ENCODE results near the gene BCR.

The BCR gene

DNA sequence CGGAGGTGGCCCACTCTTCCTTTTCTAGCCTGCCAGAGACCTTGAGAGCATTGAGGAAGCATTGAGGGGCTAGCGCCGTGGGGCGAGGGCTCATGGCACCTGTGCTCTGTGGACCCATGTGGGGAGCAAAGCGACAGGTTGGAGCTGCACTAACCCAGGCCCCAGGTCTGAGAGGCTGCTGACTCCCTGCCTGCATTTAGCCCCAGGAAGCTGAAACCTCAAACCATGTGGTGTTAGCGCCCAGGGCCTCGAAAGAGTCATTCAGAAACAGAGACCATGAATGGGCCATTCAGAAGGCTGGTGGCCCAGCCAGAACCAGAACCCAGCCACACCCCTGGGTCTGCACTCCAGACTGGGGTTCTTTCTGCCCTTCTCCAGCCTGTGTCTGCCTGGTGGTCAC is 88.6 kb downstream of the BCR start:
- Mint-ChIP-seq H3K9me3 (no peaks in the 10 kb centered on the region), H3K4me3 (no peak overlapping the region), H3K27ac (no peak overlapping the region), H3K27me3 (ENCODE audit: low read depth, poor library complexity) (peaks cover 3% of the 10 kb centered on the region), H3K36me3 (ENCODE audit: low read depth) (peaks cover 42% of the 10 kb centered on the region), H3K4me1 (peaks cover 54% of the 10 kb centered on the region)
- TF ChIP-seq, protein P1, sequence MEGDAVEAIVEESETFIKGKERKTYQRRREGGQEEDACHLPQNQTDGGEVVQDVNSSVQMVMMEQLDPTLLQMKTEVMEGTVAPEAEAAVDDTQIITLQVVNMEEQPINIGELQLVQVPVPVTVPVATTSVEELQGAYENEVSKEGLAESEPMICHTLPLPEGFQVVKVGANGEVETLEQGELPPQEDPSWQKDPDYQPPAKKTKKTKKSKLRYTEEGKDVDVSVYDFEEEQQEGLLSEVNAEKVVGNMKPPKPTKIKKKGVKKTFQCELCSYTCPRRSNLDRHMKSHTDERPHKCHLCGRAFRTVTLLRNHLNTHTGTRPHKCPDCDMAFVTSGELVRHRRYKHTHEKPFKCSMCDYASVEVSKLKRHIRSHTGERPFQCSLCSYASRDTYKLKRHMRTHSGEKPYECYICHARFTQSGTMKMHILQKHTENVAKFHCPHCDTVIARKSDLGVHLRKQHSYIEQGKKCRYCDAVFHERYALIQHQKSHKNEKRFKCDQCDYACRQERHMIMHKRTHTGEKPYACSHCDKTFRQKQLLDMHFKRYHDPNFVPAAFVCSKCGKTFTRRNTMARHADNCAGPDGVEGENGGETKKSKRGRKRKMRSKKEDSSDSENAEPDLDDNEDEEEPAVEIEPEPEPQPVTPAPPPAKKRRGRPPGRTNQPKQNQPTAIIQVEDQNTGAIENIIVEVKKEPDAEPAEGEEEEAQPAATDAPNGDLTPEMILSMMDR (IDR thresholded peaks at IDR 0.05), result no peak
- no peak for DNase-seq

DNA sequence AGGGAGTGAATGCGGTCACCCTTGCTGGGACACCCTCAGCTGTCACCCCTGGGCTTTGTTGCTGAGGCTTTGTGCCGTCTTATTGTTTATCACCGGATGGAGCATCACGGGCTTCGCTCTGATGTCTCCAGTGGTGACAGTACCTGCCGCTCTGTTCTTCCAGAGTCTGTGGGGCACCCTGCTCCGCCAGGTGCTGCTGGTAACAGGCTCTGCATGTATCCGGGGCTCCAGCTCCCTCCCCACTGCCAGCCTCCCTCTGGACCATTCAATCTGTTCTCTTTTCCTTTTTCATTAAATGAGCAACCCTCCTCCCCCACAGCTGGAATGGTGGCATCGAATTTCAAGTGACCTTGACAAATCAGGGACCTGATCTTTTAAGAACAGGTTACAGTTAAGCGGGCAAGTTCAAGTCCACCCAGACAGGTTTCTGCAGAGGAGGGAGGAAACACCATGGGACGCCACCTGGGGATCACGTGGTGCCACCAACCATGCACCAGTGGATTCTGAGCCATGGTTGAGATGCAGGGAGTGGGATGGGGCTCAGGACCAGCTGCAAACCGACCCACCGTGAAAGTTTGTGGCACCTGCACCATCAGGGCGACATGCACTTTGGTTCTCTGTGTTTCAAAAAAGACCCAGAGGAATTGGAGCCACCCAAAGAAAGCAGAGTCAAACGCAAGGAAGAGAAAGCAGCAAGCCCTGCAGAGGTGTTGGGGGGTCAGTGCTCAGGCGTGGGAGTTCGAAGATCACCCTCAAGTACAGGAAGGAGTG is 89.3 kb downstream of the BCR start:
- peaks cover 46% of the 10 kb centered on the region for H3K4me1 Mint-ChIP-seq
- peaks cover 3% of the 10 kb centered on the region for H3K27me3 Mint-ChIP-seq (ENCODE audit: low read depth, poor library complexity)
- peaks cover 42% of the 10 kb centered on the region for H3K36me3 Mint-ChIP-seq (ENCODE audit: low read depth)
- no peaks in the 10 kb centered on the region for H3K9me3 Mint-ChIP-seq
- H3K4me3 Mint-ChIP-seq, result no peak overlapping the region
- peak; percentile 21 for DNase-seq
- TF ChIP-seq, protein P1 (IDR thresholded peaks at IDR 0.05), result no peak
- H3K27ac Mint-ChIP-seq, result no peak overlapping the region

DNA sequence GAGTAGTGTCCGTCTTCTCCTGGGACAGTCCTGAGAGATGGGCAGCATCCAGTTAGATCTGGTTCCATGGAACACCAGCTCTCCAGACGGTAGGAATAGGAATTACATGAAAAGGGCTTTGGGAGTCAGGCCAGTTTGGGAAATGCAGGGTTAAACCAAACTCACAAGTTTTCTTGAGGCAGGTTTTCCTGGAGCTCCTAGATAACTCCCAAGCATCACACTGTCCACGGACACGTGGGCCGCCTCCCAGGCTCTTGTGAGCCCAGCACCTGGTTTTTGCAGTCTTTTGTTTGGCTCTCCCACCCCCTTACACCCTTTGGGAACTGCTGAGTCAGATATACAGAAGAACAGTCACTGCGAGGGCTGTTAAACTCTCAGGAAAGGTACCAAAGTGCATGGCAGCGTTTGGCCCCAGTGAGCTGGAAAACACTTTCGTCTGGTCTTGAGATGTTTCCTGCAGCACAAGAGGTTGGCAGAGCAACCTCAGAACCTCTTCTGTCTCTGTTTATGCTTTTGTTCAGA is 90.0 kb downstream of the BCR start:
- H3K4me1 Mint-ChIP-seq, result peaks cover 43% of the 10 kb centered on the region
- H3K9me3 Mint-ChIP-seq, result no peaks in the 10 kb centered on the region
- no peak overlapping the region for H3K4me3 Mint-ChIP-seq
- no peak for DNase-seq
- H3K36me3 Mint-ChIP-seq (ENCODE audit: low read depth), result peaks cover 44% of the 10 kb centered on the region
- H3K27ac Mint-ChIP-seq, result no peak overlapping the region
- TF ChIP-seq, protein P1 (IDR thresholded peaks at IDR 0.05), result peak; percentile 11
- H3K27me3 Mint-ChIP-seq (ENCODE audit: low read depth, poor library complexity), result peaks cover 3% of the 10 kb centered on the region

DNA sequence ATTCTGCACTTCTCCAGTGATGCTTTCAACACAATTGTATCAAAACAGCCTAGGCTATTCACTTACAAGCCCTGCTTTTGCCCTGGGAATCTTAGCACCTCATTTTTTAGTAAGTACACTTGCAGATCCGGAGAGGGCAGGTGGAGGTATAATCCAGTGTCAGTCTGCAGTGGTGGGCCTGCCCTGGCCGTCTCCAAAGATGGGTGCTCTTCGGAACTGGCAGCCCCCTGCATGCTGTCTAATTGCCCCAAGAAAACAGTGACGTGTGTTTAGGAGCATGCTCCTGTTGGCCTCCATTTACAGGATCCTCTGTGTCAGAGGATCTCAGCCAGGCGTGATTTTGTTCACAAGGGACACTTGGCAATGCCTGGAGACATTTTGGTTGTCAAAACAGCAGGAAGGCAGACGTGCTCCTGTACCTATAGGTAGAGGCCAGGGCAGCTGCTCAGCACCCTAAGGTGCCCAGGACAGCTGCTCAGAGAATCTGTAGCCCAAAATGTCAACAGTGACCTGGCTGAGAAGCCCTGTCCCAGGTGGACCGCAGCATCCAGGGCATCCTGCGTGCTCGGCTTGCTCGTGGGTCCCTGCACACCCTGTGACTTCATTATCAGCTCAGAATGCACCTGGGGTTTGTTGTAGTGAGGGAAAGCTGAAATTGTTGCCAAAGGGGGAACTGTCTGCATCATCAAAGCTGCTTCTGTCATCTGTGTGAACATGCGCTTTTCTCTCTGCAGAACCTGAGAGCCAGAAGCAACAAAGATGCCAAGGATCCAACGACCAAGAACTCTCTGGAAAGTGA is 90.7 kb downstream of the BCR start:
- Mint-ChIP-seq H3K27me3 (ENCODE audit: low read depth, poor library complexity) (peaks cover 3% of the 10 kb centered on the region), H3K4me1 (peaks cover 37% of the 10 kb centered on the region), H3K9me3 (no peaks in the 10 kb centered on the region), H3K36me3 (ENCODE audit: low read depth) (peaks cover 43% of the 10 kb centered on the region), H3K27ac (no peak overlapping the region), H3K4me3 (no peak overlapping the region)
- no peak for DNase-seq
- TF ChIP-seq, protein P1 (IDR thresholded peaks at IDR 0.05), result no peak

DNA sequence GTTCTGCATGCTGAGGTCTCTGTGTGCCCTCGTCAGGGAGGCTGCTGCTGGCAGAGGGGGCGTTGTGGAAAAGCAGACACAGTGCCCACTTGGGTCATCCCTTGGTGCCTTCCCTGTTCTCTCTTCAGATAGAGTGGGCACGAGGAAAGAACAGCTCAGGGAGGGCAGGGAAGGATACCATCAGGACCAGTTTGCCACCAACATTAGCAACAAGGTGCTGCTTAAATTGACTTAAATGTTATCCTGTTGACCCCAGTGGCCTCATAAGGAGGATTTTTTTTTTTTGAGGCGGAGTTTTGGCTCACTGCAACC is 91.2 kb downstream of the BCR start:
- Mint-ChIP-seq H3K27me3 (ENCODE audit: low read depth, poor library complexity) (peaks cover 3% of the 10 kb centered on the region), H3K27ac (no peak overlapping the region), H3K4me1 (peaks cover 36% of the 10 kb centered on the region), H3K36me3 (ENCODE audit: low read depth) (peaks cover 42% of the 10 kb centered on the region), H3K9me3 (no peaks in the 10 kb centered on the region), H3K4me3 (no peak overlapping the region)
- TF ChIP-seq, protein P1 (IDR thresholded peaks at IDR 0.05), result no peak
- DNase-seq, result no peak
